ENCODE data around the gene FANK1. TPM values are rescaled to one million over a fixed set of nuclear protein-coding genes. Genes with fewer than 3 reads are reported as not detected.

FANK1 gene
- polyA plus RNA-seq, 3 donors: 0.20 TPM; not detected in 2

DNA sequence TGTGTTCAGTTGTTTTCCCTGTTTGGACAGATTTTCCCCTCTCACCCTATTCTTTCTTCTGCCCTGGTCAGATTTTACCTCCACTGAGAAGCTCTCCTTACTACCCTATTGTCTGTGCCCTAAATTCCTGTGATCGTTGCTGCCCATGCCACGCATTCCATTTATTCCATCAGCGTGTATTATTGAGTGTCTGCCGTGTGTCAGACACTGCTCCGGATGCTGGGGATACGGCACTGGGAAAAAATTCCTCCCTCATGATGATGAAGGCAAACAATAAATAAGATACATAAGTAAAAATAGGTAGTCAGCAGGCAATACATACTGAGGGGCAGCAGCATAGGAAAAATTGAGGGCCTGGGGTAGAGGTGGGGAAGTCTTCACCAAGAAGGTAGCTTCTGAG, 86.8 kb downstream of the FANK1 start:
- Mint-ChIP-seq H3K36me3 (no peaks in the 10 kb centered on the region), H3K9me3 (no peaks in the 10 kb centered on the region), H3K4me1 (peaks cover 3% of the 10 kb centered on the region), H3K4me3 (no peak overlapping the region), H3K27ac (peak overlapping the region in 1 of 7 donors; percentile 23), H3K27me3 (ENCODE audit: low read depth in 3 of 3) (no peaks in the 10 kb centered on the region)
- intact Hi-C loops (cut with micrococcal nuclease): loop anchor here (5.0 to 10.0 kb wide), 5 partner anchors 112 to 1872 kb away; partner anchors contain the start of gene ADAM12 (in 1 of the 2)
- Histone ChIP-seq H3K4me2 (replicated peaks; ENCODE audit: extremely low read depth, low read length, poor library complexity, severe bottlenecking) (no peak overlapping the region), H2AFZ (ENCODE audit: insufficient read depth, low read depth, low read length, poor library complexity, severe bottlenecking) (no peak overlapping the region), H3K9ac (ENCODE audit: insufficient read depth, low read length, poor library complexity, severe bottlenecking) (no peak overlapping the region), H3K4me1 (ENCODE audit: control insufficient read depth in 1 of 2, insufficient read depth in 2 of 2, low read length in 2 of 2) (peaks cover 0 to 3% of the 10 kb centered on the region in 2 donors), H3K4me3 (replicated peaks in 1 of 3; ENCODE audit: low read depth in 2 of 3, low read length in 3 of 3) (no peak overlapping the region), H3K79me2 (ENCODE audit: insufficient read depth, low read length) (no peaks in the 10 kb centered on the region), H4K20me1 (ENCODE audit: insufficient read depth, low read length) (no peaks in the 10 kb centered on the region), H3K9me3 (replicated peaks in 1 of 2; ENCODE audit: control insufficient read depth in 1 of 2, insufficient read depth in 1 of 2, low read length in 2 of 2) (no peaks in the 10 kb centered on the region), H3K36me3 (replicated peaks in 1 of 2; ENCODE audit: control insufficient read depth in 1 of 2, insufficient read depth in 2 of 2, low read length in 2 of 2) (no peaks in the 10 kb centered on the region), H3K27ac (ENCODE audit: low read depth in 1 of 2, low read length in 2 of 2) (no peak overlapping the region), H3K27me3 (ENCODE audit: control insufficient read depth in 2 of 2, insufficient read depth in 2 of 2, low read length in 2 of 2) (no peaks in the 10 kb centered on the region)
- no peak for DNase-seq
- TF ChIP-seq, protein P1, sequence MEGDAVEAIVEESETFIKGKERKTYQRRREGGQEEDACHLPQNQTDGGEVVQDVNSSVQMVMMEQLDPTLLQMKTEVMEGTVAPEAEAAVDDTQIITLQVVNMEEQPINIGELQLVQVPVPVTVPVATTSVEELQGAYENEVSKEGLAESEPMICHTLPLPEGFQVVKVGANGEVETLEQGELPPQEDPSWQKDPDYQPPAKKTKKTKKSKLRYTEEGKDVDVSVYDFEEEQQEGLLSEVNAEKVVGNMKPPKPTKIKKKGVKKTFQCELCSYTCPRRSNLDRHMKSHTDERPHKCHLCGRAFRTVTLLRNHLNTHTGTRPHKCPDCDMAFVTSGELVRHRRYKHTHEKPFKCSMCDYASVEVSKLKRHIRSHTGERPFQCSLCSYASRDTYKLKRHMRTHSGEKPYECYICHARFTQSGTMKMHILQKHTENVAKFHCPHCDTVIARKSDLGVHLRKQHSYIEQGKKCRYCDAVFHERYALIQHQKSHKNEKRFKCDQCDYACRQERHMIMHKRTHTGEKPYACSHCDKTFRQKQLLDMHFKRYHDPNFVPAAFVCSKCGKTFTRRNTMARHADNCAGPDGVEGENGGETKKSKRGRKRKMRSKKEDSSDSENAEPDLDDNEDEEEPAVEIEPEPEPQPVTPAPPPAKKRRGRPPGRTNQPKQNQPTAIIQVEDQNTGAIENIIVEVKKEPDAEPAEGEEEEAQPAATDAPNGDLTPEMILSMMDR (IDR thresholded peaks at IDR 0.05): no peak
- WGBS (ENCODE audit: insufficient coverage): no CpG with 5 or more reads among the region's 6 CpGs

DNA sequence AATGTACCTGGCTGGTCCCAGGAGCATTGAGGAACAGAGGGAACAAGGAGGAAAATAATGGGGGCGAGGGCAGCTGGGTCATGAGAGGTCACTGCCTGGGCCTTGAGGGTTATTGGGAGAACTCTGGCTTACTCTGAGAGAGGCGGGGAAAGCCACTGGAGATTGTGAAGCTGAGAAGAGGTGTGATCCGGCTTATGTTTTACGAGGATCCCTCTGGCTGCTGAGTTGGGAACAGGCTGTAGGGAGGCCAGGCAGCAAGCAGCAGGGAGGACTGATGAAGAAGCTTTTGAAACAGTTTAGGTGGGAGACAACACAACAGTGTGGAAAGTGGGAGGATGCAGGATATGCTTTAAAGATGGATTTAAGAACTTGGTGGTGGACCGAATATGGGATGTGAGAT, 87.3 kb downstream of the FANK1 start:
- H3K36me3 ChIP-seq (replicated peaks in 1 of 2; ENCODE audit: control insufficient read depth in 1 of 2, insufficient read depth in 2 of 2, low read length in 2 of 2): no peaks in the 10 kb centered on the region
- no peaks in the 10 kb centered on the region for H3K9me3 Mint-ChIP-seq
- no peaks in the 10 kb centered on the region for H3K27me3 ChIP-seq (ENCODE audit: control insufficient read depth in 2 of 2, insufficient read depth in 2 of 2, low read length in 2 of 2)
- H4K20me1 ChIP-seq (ENCODE audit: insufficient read depth, low read length): no peaks in the 10 kb centered on the region
- no peak overlapping the region for H2AFZ ChIP-seq (ENCODE audit: insufficient read depth, low read depth, low read length, poor library complexity, severe bottlenecking)
- H3K9ac ChIP-seq (ENCODE audit: insufficient read depth, low read length, poor library complexity, severe bottlenecking): no peak overlapping the region
- no peak overlapping the region for H3K4me3 Mint-ChIP-seq
- intact Hi-C loops (cut with micrococcal nuclease): loop anchor here (5.0 to 10.0 kb wide), 5 partner anchors 111 to 1871 kb away; partner anchors contain the start of gene ADAM12 (in 1 of the 2)
- 97% methylated on average over 5 of the region's 5 CpGs for WGBS (ENCODE audit: insufficient coverage)
- H3K4me1 Mint-ChIP-seq: peaks cover 3% of the 10 kb centered on the region
- no peaks in the 10 kb centered on the region for H3K36me3 Mint-ChIP-seq
- H3K79me2 ChIP-seq (ENCODE audit: insufficient read depth, low read length): no peaks in the 10 kb centered on the region
- H3K27me3 Mint-ChIP-seq (ENCODE audit: low read depth in 3 of 3): no peaks in the 10 kb centered on the region
- TF ChIP-seq, protein P1 (IDR thresholded peaks at IDR 0.05): no peak
- no peaks in the 10 kb centered on the region for H3K9me3 ChIP-seq (replicated peaks in 1 of 2; ENCODE audit: control insufficient read depth in 1 of 2, insufficient read depth in 1 of 2, low read length in 2 of 2)
- H3K27ac ChIP-seq (ENCODE audit: low read depth in 1 of 2, low read length in 2 of 2): no peak overlapping the region
- no peak for DNase-seq
- peaks cover 0 to 3% of the 10 kb centered on the region in 2 donors for H3K4me1 ChIP-seq (ENCODE audit: control insufficient read depth in 1 of 2, insufficient read depth in 2 of 2, low read length in 2 of 2)
- no peak overlapping the region for H3K4me2 ChIP-seq (replicated peaks; ENCODE audit: extremely low read depth, low read length, poor library complexity, severe bottlenecking)
- no peak overlapping the region for H3K4me3 ChIP-seq (replicated peaks in 1 of 3; ENCODE audit: low read depth in 2 of 3, low read length in 3 of 3)
- H3K27ac Mint-ChIP-seq: peak overlapping the region in 2 of 7 donors; percentile 1 to 23

All from CD14-positive monocyte (primary cell).